ENCODE results near the gene ATXN2.
"Not testable (repeated sequence)": the region's sequence is repeated elsewhere in the genome, so short reads cannot be mapped to it uniquely, and the experiment has no call there.

Gene ATXN2

DNA sequence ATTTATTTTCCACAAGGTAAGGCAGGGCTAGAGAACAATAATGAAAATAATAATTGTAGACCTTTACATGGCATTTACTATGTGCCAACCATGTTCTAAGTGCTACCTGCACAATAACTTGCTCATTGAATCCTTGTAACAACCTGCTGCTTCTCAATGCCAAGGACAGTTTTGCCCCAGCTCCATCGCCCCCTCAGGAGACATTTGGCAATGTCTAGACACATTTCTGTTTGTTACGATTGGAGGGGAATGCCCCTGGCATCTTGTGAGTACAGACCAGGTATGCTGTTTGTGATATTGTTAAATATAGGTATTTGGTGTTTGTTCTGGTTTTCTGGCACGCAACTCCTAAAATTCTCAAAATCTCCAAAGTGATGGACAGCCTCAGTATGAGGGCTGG lies 8.1 kb upstream of the ATXN2 start:
- no peak overlapping the region for H3K4me3 ChIP-seq (ENCODE audit: low read length)
- TF ChIP-seq, protein P1, sequence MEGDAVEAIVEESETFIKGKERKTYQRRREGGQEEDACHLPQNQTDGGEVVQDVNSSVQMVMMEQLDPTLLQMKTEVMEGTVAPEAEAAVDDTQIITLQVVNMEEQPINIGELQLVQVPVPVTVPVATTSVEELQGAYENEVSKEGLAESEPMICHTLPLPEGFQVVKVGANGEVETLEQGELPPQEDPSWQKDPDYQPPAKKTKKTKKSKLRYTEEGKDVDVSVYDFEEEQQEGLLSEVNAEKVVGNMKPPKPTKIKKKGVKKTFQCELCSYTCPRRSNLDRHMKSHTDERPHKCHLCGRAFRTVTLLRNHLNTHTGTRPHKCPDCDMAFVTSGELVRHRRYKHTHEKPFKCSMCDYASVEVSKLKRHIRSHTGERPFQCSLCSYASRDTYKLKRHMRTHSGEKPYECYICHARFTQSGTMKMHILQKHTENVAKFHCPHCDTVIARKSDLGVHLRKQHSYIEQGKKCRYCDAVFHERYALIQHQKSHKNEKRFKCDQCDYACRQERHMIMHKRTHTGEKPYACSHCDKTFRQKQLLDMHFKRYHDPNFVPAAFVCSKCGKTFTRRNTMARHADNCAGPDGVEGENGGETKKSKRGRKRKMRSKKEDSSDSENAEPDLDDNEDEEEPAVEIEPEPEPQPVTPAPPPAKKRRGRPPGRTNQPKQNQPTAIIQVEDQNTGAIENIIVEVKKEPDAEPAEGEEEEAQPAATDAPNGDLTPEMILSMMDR (conservative IDR thresholded peaks at IDR 0.05; ENCODE audit: low read length): no peak
- no peak for DNase-seq (ENCODE audit: low read depth)

GRCh38 chr12:111606767-111607230 lies 7.7 kb upstream of the ATXN2 start:
- no peak overlapping the region for H3K4me3 ChIP-seq (ENCODE audit: low read length)
- DNase-seq (ENCODE audit: low read depth): no peak
- TF ChIP-seq, protein P1 (conservative IDR thresholded peaks at IDR 0.05; ENCODE audit: low read length): no peak

- TF ChIP-seq, protein P1 (conservative IDR thresholded peaks at IDR 0.05; ENCODE audit: low read length): no peak
- H3K4me3 ChIP-seq (ENCODE audit: low read length): no peak overlapping the region
- no peak for DNase-seq (ENCODE audit: low read depth)
Measured at GRCh38 chr12:111605911-111606766, 7.0 kb upstream of the ATXN2 start.

GRCh38 chr12:111602857-111603256 lies 3.7 kb upstream of the ATXN2 start:
- DNase-seq (ENCODE audit: low read depth); H3K4me3 ChIP-seq (ENCODE audit: low read length): not testable (repeated sequence)

- TF ChIP-seq, protein P1 (conservative IDR thresholded peaks at IDR 0.05; ENCODE audit: low read length): no peak
- DNase-seq (ENCODE audit: low read depth): no peak
- H3K4me3 ChIP-seq (ENCODE audit: low read length): no peak overlapping the region
Measured at GRCh38 chr12:111602348-111602747, 3.2 kb upstream of the ATXN2 start.

DNA sequence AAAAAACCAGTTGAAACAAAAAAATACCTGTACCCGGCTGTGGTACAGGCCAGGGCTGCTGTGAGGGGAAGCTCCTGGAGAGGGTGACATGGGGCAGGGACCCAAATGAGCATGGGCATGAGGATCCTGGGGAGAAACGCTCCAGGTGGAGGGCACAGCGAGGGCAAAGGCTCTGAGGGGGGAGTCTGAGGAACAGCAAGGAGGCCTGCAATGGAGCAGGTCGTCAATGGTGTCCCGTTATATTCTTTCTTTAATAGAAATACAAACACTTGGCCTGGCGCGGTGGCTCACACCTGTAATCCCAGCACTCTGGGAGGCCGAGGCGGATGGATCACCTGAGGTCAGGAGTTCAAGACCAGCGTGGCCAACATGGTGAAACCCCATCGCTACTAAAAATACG lies 1.9 kb upstream of the ATXN2 start:
- H3K4me3 ChIP-seq (ENCODE audit: low read length); DNase-seq (ENCODE audit: low read depth): not testable (repeated sequence)

DNA sequence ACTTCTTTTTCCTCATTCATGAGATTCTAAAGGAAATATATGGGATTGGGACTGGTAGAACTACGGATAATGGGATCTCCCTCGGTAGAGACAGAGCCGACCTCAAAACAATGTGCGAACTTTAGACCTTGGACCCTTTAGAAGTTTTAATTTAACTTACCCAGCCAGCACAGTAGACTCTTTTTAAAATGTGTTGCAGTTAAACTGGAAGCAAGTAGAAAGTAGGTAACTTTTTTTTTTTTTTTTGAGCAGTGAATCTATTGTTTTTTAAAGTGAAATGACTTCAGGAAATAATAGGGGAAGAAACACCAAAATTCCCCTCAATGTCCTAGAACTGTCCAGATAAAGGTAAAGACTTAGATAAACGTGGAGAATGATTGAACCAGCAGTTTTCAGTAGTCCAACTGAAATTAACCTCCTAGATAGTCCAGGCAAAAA lies 1.1 kb upstream of the ATXN2 start:
- DNase-seq (ENCODE audit: low read depth): no peak
- TF ChIP-seq, protein P1 (conservative IDR thresholded peaks at IDR 0.05; ENCODE audit: low read length): no peak
- peak overlapping the region; percentile 89 for H3K4me3 ChIP-seq (ENCODE audit: low read length)

- DNase-seq (ENCODE audit: low read depth): peak; percentile 97
- TF ChIP-seq, protein P1 (conservative IDR thresholded peaks at IDR 0.05; ENCODE audit: low read length): no peak
- H3K4me3 ChIP-seq (ENCODE audit: low read length): peak overlapping the region; percentile 89
Measured at GRCh38 chr12:111599453-111600204, 514 bp upstream of the ATXN2 start.

All from AG10803 (cell line).